Esophagus muscularis mucosa (tissue), 3 donors: ENCODE results near the gene MSRB2.

Experiments used
- CTCF ChIP-seq, 3 experiments: fragments of 200-600 bp in 2 of 3; fragments of 450-650 bp in 1 of 3; sonication (generic) in 2 of 3; IDR thresholded peaks; one replicate each; pipeline ENCODE4 v1.5.1; 2017 to 2019; ENCODE audit warnings: antibody characterized with exemption in 3 of 3, mild to moderate bottlenecking in 2 of 3, moderate library complexity in 1 of 3
- POLR2A ChIP-seq: fragments of 450-650 bp; IDR thresholded peaks from one replicate; pipeline ENCODE4 v1.6.1; 2017; ENCODE audit warnings: antibody characterized with exemption, moderate library complexity, mild to moderate bottlenecking, low read depth

- no peak for TF ChIP-seq POLR2A
- TF ChIP-seq CTCF (IDR thresholded peaks at IDR 0.05): no peak
Measured at GRCh38 chr10:23139677-23140076, 44.3 kb downstream of the MSRB2 start.
